Thyroid gland (tissue), 4 donors: ENCODE data around the gene DUSP28. TPM values are rescaled to one million over a fixed set of nuclear protein-coding genes. Genes with fewer than 3 reads are reported as not detected.

ENCODE experiments used
- DNase-seq, 2 donors: peaks; one replicate each; pipeline ENCODE4 v3.0.0-alpha.2; 2019
- H3K27ac ChIP-seq, 3 donors: fragments of 200-600 bp; sonication (generic); 1 replicate in 2 of 3; 2 replicates in 1 of 3; pipeline ENCODE4 v1.5.1; 2016 to 2019; ENCODE audit warnings: mild to moderate bottlenecking in 1 of 3, moderate library complexity in 1 of 3
- H3K27me3 ChIP-seq: fragments of 200-600 bp; sonication (generic); one replicate; pipeline ENCODE4 v1.5.1; 2019
- H3K36me3 ChIP-seq, 2 donors: fragments of 200-600 bp; sonication (generic); one replicate each; pipeline ENCODE4 v1.5.1; 2016 to 2019
- H3K4me1 ChIP-seq, 2 donors: fragments of 200-600 bp; sonication (generic); one replicate each; pipeline ENCODE4 v1.5.1; 2017 to 2019
- H3K4me3 ChIP-seq, 3 donors: fragments of 200-600 bp; sonication (generic); replicated peaks in 1 of 3; 1 replicate in 2 of 3; 2 replicates in 1 of 3; pipeline ENCODE4 v1.5.1; 2016; ENCODE audit warnings: mild to moderate bottlenecking in 1 of 3
- H3K9me3 ChIP-seq: fragments of 200-600 bp; sonication (generic); one replicate; pipeline ENCODE4 v1.5.1; 2017
- CTCF ChIP-seq, 6 experiments: fragments of 200-600 bp in 3 of 6; fragments of 450-650 bp in 3 of 6; sonication (generic) in 3 of 6; IDR thresholded peaks; one replicate each; pipeline ENCODE4 v1.5.1; 2016 to 2019; ENCODE audit warnings: antibody characterized with exemption in 6 of 6, mild to moderate bottlenecking in 2 of 6, inconsistent platforms in 1 of 6, moderate library complexity in 1 of 6
- POLR2A ChIP-seq, 2 donors: fragments of 450-650 bp; IDR thresholded peaks; one replicate each; pipeline ENCODE4 v1.6.1; 2017; ENCODE audit warnings: antibody characterized with exemption in 2 of 2, mild to moderate bottlenecking in 2 of 2, moderate library complexity in 1 of 2
- WGBS, 2 donors: methylation state at CpG; one replicate each; pipeline ENCODE4 v1.1.5; 2017; 5-methylcytosine and 5-hydroxymethylcytosine counted together
- intact Hi-C: fragments of 100-400 bp; cut with DNase I; formaldehyde crosslinking; loops from one replicate; pipeline ENCODE4 v1.15.1; 2023
- total RNA-seq, 4 donors: library from RNA; depleted of rRNA; stranded (reverse); fragments of >200 nt; gene quantifications; one replicate each; pipeline ENCODE4 v1.2.3, GENCODE V29; 2016

Gene DUSP28
- total RNA-seq, 4 donors from 2014 or later: 6.6 to 12.5 (median 9.2) TPM

GRCh38 chr2:240556553-240557100 lies 3.5 kb upstream of the DUSP28 start:
- Histone ChIP-seq H3K36me3 (no peaks in the 10 kb centered on the region), H3K27me3 (no peaks in the 10 kb centered on the region), H3K4me3 (no peak overlapping the region), H3K9me3 (no peaks in the 10 kb centered on the region), H3K27ac (no peak overlapping the region), H3K4me1 (peaks cover 29 to 40% of the 10 kb centered on the region in 2 donors)
- 57 to 63% methylated on average over 9 of the region's 9 CpGs for WGBS, 2 donors
- peak in 1 of 2 donors; percentile 43 for DNase-seq
- TF ChIP-seq POLR2A (IDR thresholded peaks at IDR 0.05): no peak
- TF ChIP-seq CTCF (IDR thresholded peaks at IDR 0.05): peak in 1 of 6 experiments; percentile 20
- intact Hi-C loops: no loop called here

- no peaks in the 10 kb centered on the region for H3K36me3 ChIP-seq
- no peaks in the 10 kb centered on the region for H3K9me3 ChIP-seq
- 33 to 34% methylated on average over 9 to 35 of the region's 51 CpGs for WGBS, 2 donors
- peak in 1 of 2 donors; percentile 19 for DNase-seq
- intact Hi-C loops: no loop called here
- H3K27me3 ChIP-seq: no peaks in the 10 kb centered on the region
- peaks cover 29 to 39% of the 10 kb centered on the region in 2 donors for H3K4me1 ChIP-seq
- peak overlapping the region in 1 of 3 donors; percentile 56 for H3K4me3 ChIP-seq
- H3K27ac ChIP-seq: no peak overlapping the region
- no peak for TF ChIP-seq POLR2A (IDR thresholded peaks at IDR 0.05)
- TF ChIP-seq CTCF (IDR thresholded peaks at IDR 0.05): no peak
Observed at GRCh38 chr2:240557101-240557751, 2.9 kb upstream of the DUSP28 start.

- Histone ChIP-seq H3K9me3 (no peaks in the 10 kb centered on the region), H3K4me3 (peak within 1 kb of the TSS in 1 of 3 donors; percentile 56), H3K27ac (no peak within 1 kb of the TSS), H3K36me3 (no peaks in the 10 kb centered on the region), H3K27me3 (no peaks in the 10 kb centered on the region), H3K4me1 (peaks cover 29 to 37% of the 10 kb centered on the region in 2 donors)
- WGBS, 2 donors: 20 to 21% methylated on average over 1 to 4 of the region's 47 CpGs
- peak; percentile 76 to 78 for DNase-seq
- intact Hi-C loops: no loop called here
- no peak for TF ChIP-seq CTCF (IDR thresholded peaks at IDR 0.05)
- TF ChIP-seq POLR2A (IDR thresholded peaks at IDR 0.05): peak in 1 of 2 donors; percentile 14
Observed at GRCh38 chr2:240557808-240558207, 2.3 kb upstream of the DUSP28 start, which contains the start of gene ANKMY1. ANKMY1 (minus strand) TSS chr2:240557988; CDS start chr2:240557335, 653 bp downstream.

GRCh38 chr2:240558236-240558761 lies 1.9 kb upstream of the DUSP28 start:
- 81 to 82% methylated on average over 18 of the region's 18 CpGs for WGBS, 2 donors
- no peaks in the 10 kb centered on the region for H3K27me3 ChIP-seq
- H3K4me3 ChIP-seq: peak overlapping the region in 1 of 3 donors; percentile 56
- H3K36me3 ChIP-seq: no peaks in the 10 kb centered on the region
- peaks cover 29 to 37% of the 10 kb centered on the region in 2 donors for H3K4me1 ChIP-seq
- no peaks in the 10 kb centered on the region for H3K9me3 ChIP-seq
- DNase-seq: no peak
- intact Hi-C loops: no loop called here
- no peak overlapping the region for H3K27ac ChIP-seq
- TF ChIP-seq CTCF (IDR thresholded peaks at IDR 0.05): no peak

GRCh38 chr2:240559286-240559685 lies 871 bp upstream of the DUSP28 start:
- intact Hi-C loops: no loop called here
- no peak overlapping the region for H3K4me3 ChIP-seq
- DNase-seq: no peak
- 85 to 99% methylated on average over 3 of the region's 3 CpGs for WGBS, 2 donors
- no peak overlapping the region for H3K27ac ChIP-seq
- no peaks in the 10 kb centered on the region for H3K36me3 ChIP-seq
- TF ChIP-seq POLR2A (IDR thresholded peaks at IDR 0.05) (no peak), CTCF (IDR thresholded peaks at IDR 0.05) (no peak)
- H3K4me1 ChIP-seq: peaks cover 29 to 37% of the 10 kb centered on the region in 2 donors
- no peaks in the 10 kb centered on the region for H3K9me3 ChIP-seq
- no peaks in the 10 kb centered on the region for H3K27me3 ChIP-seq
